Liver (tissue), 9 donors: ENCODE results near the gene P2RY10. TPM values are rescaled to one million over a fixed set of nuclear protein-coding genes. Genes with fewer than 3 reads are reported as not detected.

Experiments used
- DNase-seq: peaks from one replicate; pipeline ENCODE4 v3.0.0-alpha.2; 2017; ENCODE audit warnings: low spot score
- H3K27ac ChIP-seq, 2 donors: one replicate each; pipeline ENCODE4 v1.7.0; 2013; ENCODE audit warnings: inconsistent platforms in 2 of 2, low read length in 2 of 2, control low read depth in 1 of 2, low read depth in 1 of 2, mild to moderate bottlenecking in 1 of 2
- H3K27me3 ChIP-seq, 4 donors: one replicate each; pipeline versions ENCODE4 v1.6.1 to v1.7.0; 2013; ENCODE audit warnings: low read length in 3 of 4, inconsistent platforms in 1 of 4, mild to moderate bottlenecking in 1 of 4, moderate library complexity in 1 of 4; ENCODE audit not compliant: control insufficient read depth in 4 of 4, insufficient read depth in 4 of 4
- H3K36me3 ChIP-seq, 4 donors: one replicate each; pipeline versions ENCODE4 v1.6.1 to v1.7.0; 2013; ENCODE audit warnings: low read length in 3 of 4, mild to moderate bottlenecking in 3 of 4, low read depth in 1 of 4, moderate library complexity in 1 of 4; ENCODE audit not compliant: control insufficient read depth in 4 of 4, insufficient read depth in 3 of 4
- H3K4me1 ChIP-seq, 4 donors: one replicate each; pipeline versions ENCODE4 v1.6.1 to v1.7.0; 2013; ENCODE audit warnings: low read length in 3 of 4, mild to moderate bottlenecking in 3 of 4, moderate library complexity in 1 of 4; ENCODE audit not compliant: control insufficient read depth in 4 of 4, insufficient read depth in 4 of 4
- H3K4me3 ChIP-seq, 3 donors: one replicate each; pipeline versions ENCODE4 v1.6.1 to v1.7.0; 2013; ENCODE audit warnings: low read length in 3 of 3, control low read depth in 1 of 3, low read depth in 1 of 3, mild to moderate bottlenecking in 1 of 3
- H3K9ac ChIP-seq, 2 donors: one replicate each; pipeline ENCODE4 v1.7.0; 2013; ENCODE audit warnings: low read length in 2 of 2, mild to moderate bottlenecking in 2 of 2, moderate library complexity in 2 of 2, control low read depth in 1 of 2, low read depth in 1 of 2
- H3K9me3 ChIP-seq, 4 donors: one replicate each; pipeline versions ENCODE4 v1.6.1 to v1.7.0; 2013; ENCODE audit warnings: low read length in 3 of 4; ENCODE audit not compliant: control insufficient read depth in 4 of 4
- CTCF ChIP-seq: fragments of 150-350 bp; IDR thresholded peaks from 2 replicates; pipeline ENCODE4 v1.5.1; 2017; ENCODE audit warnings: improper control_type of control experiment, low read depth, low read length; ENCODE audit not compliant: missing input control
- FOXA1 ChIP-seq: IDR thresholded peaks from 2 replicates; pipeline ENCODE4 v1.6.1; 2016; ENCODE audit warnings: antibody characterized with exemption
- FOXA2 ChIP-seq: IDR thresholded peaks from 2 replicates; pipeline ENCODE4 v1.6.1; 2016; ENCODE audit warnings: antibody characterized with exemption
- GABPA ChIP-seq, 2 donors: IDR thresholded peaks in 1 of 2; conservative IDR thresholded peaks in 1 of 2; 2 replicates each; pipeline ENCODE4 v1.6.1; 2016; ENCODE audit warnings: antibody characterized with exemption in 2 of 2, mild to moderate bottlenecking in 1 of 2, moderate library complexity in 1 of 2
- HNF4A ChIP-seq, 2 donors: conservative IDR thresholded peaks; 2 replicates each; pipeline ENCODE4 v1.6.1; 2016; ENCODE audit warnings: antibody characterized with exemption in 2 of 2, mild to moderate bottlenecking in 2 of 2
- HNF4G ChIP-seq: IDR thresholded peaks from 2 replicates; pipeline ENCODE4 v1.6.1; 2016; ENCODE audit warnings: antibody characterized with exemption
- JUND ChIP-seq, 2 donors: IDR thresholded peaks; 2 replicates each; pipeline ENCODE4 v1.6.1; 2016; ENCODE audit warnings: antibody characterized with exemption in 2 of 2
- NR2F2 ChIP-seq: IDR thresholded peaks from 2 replicates; pipeline ENCODE4 v1.6.1; 2016; ENCODE audit warnings: antibody characterized with exemption
- RAD21 ChIP-seq, 2 donors: IDR thresholded peaks; 2 replicates each; pipeline ENCODE4 v1.6.1; 2016; ENCODE audit warnings: antibody characterized with exemption in 2 of 2, mild to moderate bottlenecking in 2 of 2
- RXRA ChIP-seq, 2 donors: IDR thresholded peaks; 2 replicates each; pipeline ENCODE4 v1.6.1; 2017 to 2018; ENCODE audit warnings: antibody characterized with exemption in 2 of 2, mild to moderate bottlenecking in 1 of 2
- SP1 ChIP-seq: IDR thresholded peaks from 2 replicates; pipeline ENCODE4 v1.6.1; 2018; ENCODE audit warnings: antibody characterized with exemption, mild to moderate bottlenecking
- TAF1 ChIP-seq: conservative IDR thresholded peaks from 2 replicates; pipeline ENCODE4 v1.6.1; 2016; ENCODE audit warnings: antibody characterized with exemption, mild to moderate bottlenecking
- YY1 ChIP-seq: IDR thresholded peaks from 2 replicates; pipeline ENCODE4 v1.6.1; 2016; ENCODE audit warnings: antibody characterized with exemption, mild to moderate bottlenecking
- WGBS: extraction: QIAGEN DNeasy Blood & Tissue Kit; methylation state at CpG from one replicate; pipeline ENCODE4 v1.1.7; 2013; 5-methylcytosine and 5-hydroxymethylcytosine counted together
- polyA plus RNA-seq, 2 donors: library from polyadenylated mRNA; stranded (reverse) in 1 of 2; unstranded in 1 of 2; fragments of 200-250 nt in 1 of 2; fragments of >200 nt in 1 of 2; fragmentation: Nextera tagmentation in 1 of 2; extraction: Ambion mirVana in 1 of 2; gene quantifications; one replicate each; pipeline versions ENCODE4 v1.2.1 to v1.2.3, GENCODE V29; 2013 to 2015
- total RNA-seq, 2 donors: library from RNA; depleted of rRNA; stranded (reverse); fragments of >200 nt; gene quantifications; one replicate each; pipeline ENCODE4 v1.2.3, GENCODE V29; 2014
- TF ChIP-seq, protein P1 (sequence below): IDR thresholded peaks from 2 replicates; pipeline ENCODE4 v1.6.1; 2016; ENCODE audit warnings: antibody characterized with exemption, mild to moderate bottlenecking
- TF ChIP-seq, protein P2 (sequence below): IDR thresholded peaks from 2 replicates; pipeline ENCODE4 v1.6.1; 2016; ENCODE audit warnings: antibody characterized with exemption
- TF ChIP-seq, protein P3 (sequence below): IDR thresholded peaks from 2 replicates; pipeline ENCODE4 v1.6.1; 2016; ENCODE audit warnings: antibody characterized with exemption
- donor health status: healthy.
- donor health status: healthy.
- donor health status: healthy.
- donor health status: healthy.
- donor health status: healthy.

P2RY10 gene
- total and polyA plus RNA-seq, 4 donors, result 0.17 to 1.8 (median 0.25) TPM

DNA sequence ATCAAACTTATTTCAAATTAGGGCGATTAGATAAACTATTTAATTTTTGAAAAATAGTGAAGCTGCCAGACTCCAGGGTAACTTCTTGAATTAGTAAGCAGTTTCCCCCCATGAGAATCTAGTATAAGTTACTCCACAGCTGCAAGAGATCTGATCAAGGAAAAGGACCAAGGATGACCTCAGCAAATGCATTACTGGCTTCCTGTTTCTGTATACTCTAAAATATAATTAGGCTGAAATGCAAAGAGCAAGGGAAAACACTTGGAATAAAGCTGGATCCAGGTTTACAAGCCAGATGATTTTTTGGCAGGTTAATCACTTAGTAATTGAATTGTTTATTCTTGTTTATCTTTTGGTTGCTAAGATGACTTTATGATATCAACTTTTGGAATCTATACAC is 13.4 kb upstream of the P2RY10 start (continued):
- TF ChIP-seq, protein P1, sequence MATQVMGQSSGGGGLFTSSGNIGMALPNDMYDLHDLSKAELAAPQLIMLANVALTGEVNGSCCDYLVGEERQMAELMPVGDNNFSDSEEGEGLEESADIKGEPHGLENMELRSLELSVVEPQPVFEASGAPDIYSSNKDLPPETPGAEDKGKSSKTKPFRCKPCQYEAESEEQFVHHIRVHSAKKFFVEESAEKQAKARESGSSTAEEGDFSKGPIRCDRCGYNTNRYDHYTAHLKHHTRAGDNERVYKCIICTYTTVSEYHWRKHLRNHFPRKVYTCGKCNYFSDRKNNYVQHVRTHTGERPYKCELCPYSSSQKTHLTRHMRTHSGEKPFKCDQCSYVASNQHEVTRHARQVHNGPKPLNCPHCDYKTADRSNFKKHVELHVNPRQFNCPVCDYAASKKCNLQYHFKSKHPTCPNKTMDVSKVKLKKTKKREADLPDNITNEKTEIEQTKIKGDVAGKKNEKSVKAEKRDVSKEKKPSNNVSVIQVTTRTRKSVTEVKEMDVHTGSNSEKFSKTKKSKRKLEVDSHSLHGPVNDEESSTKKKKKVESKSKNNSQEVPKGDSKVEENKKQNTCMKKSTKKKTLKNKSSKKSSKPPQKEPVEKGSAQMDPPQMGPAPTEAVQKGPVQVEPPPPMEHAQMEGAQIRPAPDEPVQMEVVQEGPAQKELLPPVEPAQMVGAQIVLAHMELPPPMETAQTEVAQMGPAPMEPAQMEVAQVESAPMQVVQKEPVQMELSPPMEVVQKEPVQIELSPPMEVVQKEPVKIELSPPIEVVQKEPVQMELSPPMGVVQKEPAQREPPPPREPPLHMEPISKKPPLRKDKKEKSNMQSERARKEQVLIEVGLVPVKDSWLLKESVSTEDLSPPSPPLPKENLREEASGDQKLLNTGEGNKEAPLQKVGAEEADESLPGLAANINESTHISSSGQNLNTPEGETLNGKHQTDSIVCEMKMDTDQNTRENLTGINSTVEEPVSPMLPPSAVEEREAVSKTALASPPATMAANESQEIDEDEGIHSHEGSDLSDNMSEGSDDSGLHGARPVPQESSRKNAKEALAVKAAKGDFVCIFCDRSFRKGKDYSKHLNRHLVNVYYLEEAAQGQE, result no peak
- TF ChIP-seq GABPA (IDR thresholded peaks at IDR 0.05 in 1 of 2, conservative IDR thresholded peaks at IDR 0.05 in 1 of 2) (no peak), FOXA2 (no peak), TAF1 (no peak)
- TF ChIP-seq, protein P2, sequence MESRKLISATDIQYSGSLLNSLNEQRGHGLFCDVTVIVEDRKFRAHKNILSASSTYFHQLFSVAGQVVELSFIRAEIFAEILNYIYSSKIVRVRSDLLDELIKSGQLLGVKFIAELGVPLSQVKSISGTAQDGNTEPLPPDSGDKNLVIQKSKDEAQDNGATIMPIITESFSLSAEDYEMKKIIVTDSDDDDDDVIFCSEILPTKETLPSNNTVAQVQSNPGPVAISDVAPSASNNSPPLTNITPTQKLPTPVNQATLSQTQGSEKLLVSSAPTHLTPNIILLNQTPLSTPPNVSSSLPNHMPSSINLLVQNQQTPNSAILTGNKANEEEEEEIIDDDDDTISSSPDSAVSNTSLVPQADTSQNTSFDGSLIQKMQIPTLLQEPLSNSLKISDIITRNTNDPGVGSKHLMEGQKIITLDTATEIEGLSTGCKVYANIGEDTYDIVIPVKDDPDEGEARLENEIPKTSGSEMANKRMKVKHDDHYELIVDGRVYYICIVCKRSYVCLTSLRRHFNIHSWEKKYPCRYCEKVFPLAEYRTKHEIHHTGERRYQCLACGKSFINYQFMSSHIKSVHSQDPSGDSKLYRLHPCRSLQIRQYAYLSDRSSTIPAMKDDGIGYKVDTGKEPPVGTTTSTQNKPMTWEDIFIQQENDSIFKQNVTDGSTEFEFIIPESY, result no peak

- Histone ChIP-seq H3K9me3 (peaks cover 0 to 3% (median 0%) of the 10 kb centered on the region in 4 donors), H3K27ac (no peak overlapping the region), H3K4me3 (no peak overlapping the region), H3K4me1 (no peaks in the 10 kb centered on the region), H3K36me3 (no peaks in the 10 kb centered on the region), H3K27me3 (no peaks in the 10 kb centered on the region), H3K9ac (no peak overlapping the region)
- DNase-seq, result no peak
- no peak for TF ChIP-seq RXRA (IDR thresholded peaks at IDR 0.05)
- no peak for TF ChIP-seq TAF1
- TF ChIP-seq FOXA1, result no peak
- no peak for TF ChIP-seq RAD21 (IDR thresholded peaks at IDR 0.05)
- no peak for TF ChIP-seq HNF4G
- no peak for TF ChIP-seq GABPA (IDR thresholded peaks at IDR 0.05 in 1 of 2, conservative IDR thresholded peaks at IDR 0.05 in 1 of 2)
- TF ChIP-seq CTCF, result no peak
- TF ChIP-seq JUND (IDR thresholded peaks at IDR 0.05), result no peak
- TF ChIP-seq HNF4A (conservative IDR thresholded peaks at IDR 0.05), result no peak
- 93% methylated on average over 7 of the region's 7 CpGs for WGBS
These were observed 10.3 kb upstream of the P2RY10 start for GRCh38 chrX:78934866-78935265.

GRCh38 chrX:78944351-78944750 is 840 bp upstream of the P2RY10 start:
- no peak overlapping the region for H3K9ac ChIP-seq
- no peaks in the 10 kb centered on the region for H3K9me3 ChIP-seq
- no peaks in the 10 kb centered on the region for H3K36me3 ChIP-seq
- no peaks in the 10 kb centered on the region for H3K4me1 ChIP-seq
- H3K4me3 ChIP-seq, result no peak overlapping the region
- WGBS, result 61% methylated on average over 3 of the region's 3 CpGs
- no peaks in the 10 kb centered on the region for H3K27me3 ChIP-seq
- no peak overlapping the region for H3K27ac ChIP-seq
- no peak for DNase-seq
- TF ChIP-seq TAF1, result no peak
- TF ChIP-seq NR2F2, result no peak
- no peak for TF ChIP-seq CTCF
- no peak for TF ChIP-seq RAD21 (IDR thresholded peaks at IDR 0.05)
- TF ChIP-seq GABPA (IDR thresholded peaks at IDR 0.05 in 1 of 2, conservative IDR thresholded peaks at IDR 0.05 in 1 of 2), result no peak
- TF ChIP-seq FOXA1, result no peak
- TF ChIP-seq HNF4A (conservative IDR thresholded peaks at IDR 0.05), result no peak
- TF ChIP-seq, protein P1, result no peak
- TF ChIP-seq YY1, result no peak
- no peak for TF ChIP-seq FOXA2
- TF ChIP-seq SP1, result no peak
- TF ChIP-seq HNF4G, result no peak
- TF ChIP-seq, protein P3, sequence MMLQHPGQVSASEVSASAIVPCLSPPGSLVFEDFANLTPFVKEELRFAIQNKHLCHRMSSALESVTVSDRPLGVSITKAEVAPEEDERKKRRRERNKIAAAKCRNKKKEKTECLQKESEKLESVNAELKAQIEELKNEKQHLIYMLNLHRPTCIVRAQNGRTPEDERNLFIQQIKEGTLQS, result no peak
